ENCODE data around the gene BTK.

The BTK gene

GRCh38 chrX:101303790-101304189 lies 82.2 kb downstream of the BTK start:
- DNase-seq, result no peak
